Ovary (tissue), 3 donors: Measurements from ENCODE around the gene PARP14.

Experiments
- POLR2A ChIP-seq: fragments of 450-650 bp; IDR thresholded peaks from one replicate; pipeline ENCODE4 v1.6.1; 2017; ENCODE audit warnings: antibody characterized with exemption, mild to moderate bottlenecking, moderate library complexity
- TF ChIP-seq, protein P1 (sequence below), 3 donors: fragments of 450-650 bp in 2 of 3; fragments of 200-600 bp in 1 of 3; IDR thresholded peaks; one replicate each; pipeline versions ENCODE4 v1.5.1 to v1.8.0; 2016 to 2022; ENCODE audit warnings: antibody characterized with exemption in 3 of 3, mild to moderate bottlenecking in 1 of 3
- donor health status: DM: no; HTN: no; CAD: no.

DNA sequence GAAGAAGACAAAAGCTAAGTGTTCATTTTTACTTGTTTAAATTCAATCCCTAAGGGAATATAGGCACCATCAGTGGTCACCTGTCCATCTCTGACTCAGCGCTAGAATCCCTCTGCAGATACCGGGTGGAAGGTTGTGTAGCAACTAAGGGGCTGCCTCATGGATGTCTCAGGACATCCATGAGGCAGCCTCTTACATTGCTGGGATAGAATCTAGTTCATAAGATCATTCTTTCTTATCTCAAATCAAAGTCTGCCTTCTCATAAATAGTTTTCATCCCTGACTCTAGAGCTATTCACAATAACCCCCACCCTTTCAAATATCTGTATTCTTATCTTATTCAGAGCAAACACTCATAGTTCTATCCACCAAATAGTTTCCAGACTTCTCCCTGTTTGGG is 74.9 kb downstream of the PARP14 start:
- TF ChIP-seq POLR2A, result no peak
- TF ChIP-seq, protein P1, sequence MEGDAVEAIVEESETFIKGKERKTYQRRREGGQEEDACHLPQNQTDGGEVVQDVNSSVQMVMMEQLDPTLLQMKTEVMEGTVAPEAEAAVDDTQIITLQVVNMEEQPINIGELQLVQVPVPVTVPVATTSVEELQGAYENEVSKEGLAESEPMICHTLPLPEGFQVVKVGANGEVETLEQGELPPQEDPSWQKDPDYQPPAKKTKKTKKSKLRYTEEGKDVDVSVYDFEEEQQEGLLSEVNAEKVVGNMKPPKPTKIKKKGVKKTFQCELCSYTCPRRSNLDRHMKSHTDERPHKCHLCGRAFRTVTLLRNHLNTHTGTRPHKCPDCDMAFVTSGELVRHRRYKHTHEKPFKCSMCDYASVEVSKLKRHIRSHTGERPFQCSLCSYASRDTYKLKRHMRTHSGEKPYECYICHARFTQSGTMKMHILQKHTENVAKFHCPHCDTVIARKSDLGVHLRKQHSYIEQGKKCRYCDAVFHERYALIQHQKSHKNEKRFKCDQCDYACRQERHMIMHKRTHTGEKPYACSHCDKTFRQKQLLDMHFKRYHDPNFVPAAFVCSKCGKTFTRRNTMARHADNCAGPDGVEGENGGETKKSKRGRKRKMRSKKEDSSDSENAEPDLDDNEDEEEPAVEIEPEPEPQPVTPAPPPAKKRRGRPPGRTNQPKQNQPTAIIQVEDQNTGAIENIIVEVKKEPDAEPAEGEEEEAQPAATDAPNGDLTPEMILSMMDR (IDR thresholded peaks at IDR 0.05), result no peak
